Skeletal muscle satellite cell (primary cell): Measurements from ENCODE around the gene LDAF1.
"Not testable (repeated sequence)": the region's sequence is repeated elsewhere in the genome, so short reads cannot be mapped to it uniquely, and the experiment has no call there.

Source experiments
- H3K27me3 ChIP-seq: 2 replicates; pipeline ENCODE4 v1.7.0; 2013; ENCODE audit warnings: low read length; ENCODE audit not compliant: control insufficient read depth, insufficient read depth
- H3K36me3 ChIP-seq: 2 replicates; pipeline ENCODE4 v1.7.0; 2013; ENCODE audit warnings: mild to moderate bottlenecking, control low read depth, low read length; ENCODE audit not compliant: insufficient read depth
- H3K4me1 ChIP-seq: 2 replicates; pipeline ENCODE4 v1.7.0; 2013; ENCODE audit warnings: low read length; ENCODE audit not compliant: control insufficient read depth, insufficient read depth
- H3K4me2 ChIP-seq: 2 replicates; pipeline ENCODE4 v1.7.0; 2013; ENCODE audit warnings: mild to moderate bottlenecking, low read length
- H3K4me3 ChIP-seq: 2 replicates; pipeline ENCODE4 v1.7.0; 2013; ENCODE audit warnings: low read length
- H3K9ac ChIP-seq: 2 replicates; pipeline ENCODE4 v1.7.0; 2013; ENCODE audit warnings: mild to moderate bottlenecking, low read depth, low read length, moderate library complexity
- H3K9me3 ChIP-seq: replicated peaks from 2 replicates; pipeline ENCODE4 v1.7.0; 2013; ENCODE audit warnings: mild to moderate bottlenecking, control low read depth, low read length

The LDAF1 gene

GRCh38 chr16:21150375-21151001 lies 8.0 kb upstream of the LDAF1 start, which contains the start of gene DNAH3:
Gene DNAH3, minus strand, starts transcription at chr16:21150846. Its CDS starts 527 bp downstream, at chr16:21150319.
- Histone ChIP-seq H3K4me1 (no peaks in the 10 kb centered on the region), H3K27me3 (peaks cover 24% of the 10 kb centered on the region), H3K4me2 (no peak within 1 kb of the TSS), H3K36me3 (no peaks in the 10 kb centered on the region), H3K9ac (no peak within 1 kb of the TSS), H3K9me3 (no peaks in the 10 kb centered on the region), H3K4me3 (no peak within 1 kb of the TSS)

- peaks cover 20% of the 10 kb centered on the region for H3K27me3 ChIP-seq
- H3K9me3 ChIP-seq, H3K36me3 ChIP-seq, H3K4me3 ChIP-seq, H3K4me2 ChIP-seq, H3K4me1 ChIP-seq, H3K9ac ChIP-seq: not testable (repeated sequence)
These were observed 6.1 kb upstream of the LDAF1 start for GRCh38 chr16:21152160-21153030.

- not testable (repeated sequence) for H3K4me2 ChIP-seq, H3K9ac ChIP-seq
These were observed 5.2 kb upstream of the LDAF1 start for GRCh38 chr16:21153124-21153729.

GRCh38 chr16:21156011-21156410 lies 2.5 kb upstream of the LDAF1 start:
- H3K4me2 ChIP-seq, H3K9me3 ChIP-seq, H3K36me3 ChIP-seq, H3K27me3 ChIP-seq, H3K4me3 ChIP-seq, H3K9ac ChIP-seq: not testable (repeated sequence)
- peaks cover 21% of the 10 kb centered on the region for H3K4me1 ChIP-seq

More at GRCh38 chr16:21153124-21153729, 5.2 kb upstream of the LDAF1 start:
- H3K4me3 ChIP-seq, H3K9me3 ChIP-seq, H3K36me3 ChIP-seq, H3K4me1 ChIP-seq: not testable (repeated sequence)
- H3K27me3 ChIP-seq = peaks cover 16% of the 10 kb centered on the region

GRCh38 chr16:21156767-21157467 lies 1.6 kb upstream of the LDAF1 start:
- no peaks in the 10 kb centered on the region for H3K27me3 ChIP-seq
- no peaks in the 10 kb centered on the region for H3K36me3 ChIP-seq
- H3K4me1 ChIP-seq = peaks cover 24% of the 10 kb centered on the region
- no peak overlapping the region for H3K4me3 ChIP-seq
- H3K4me2 ChIP-seq = no peak overlapping the region
- no peak overlapping the region for H3K9ac ChIP-seq
- H3K9me3 ChIP-seq = no peaks in the 10 kb centered on the region

- no peaks in the 10 kb centered on the region for H3K27me3 ChIP-seq
- peaks cover 24% of the 10 kb centered on the region for H3K4me1 ChIP-seq
- H3K4me3 ChIP-seq = no peak overlapping the region
- peak overlapping the region; percentile 89 for H3K4me2 ChIP-seq
- H3K9me3 ChIP-seq = no peaks in the 10 kb centered on the region
- peak overlapping the region; percentile 77 for H3K9ac ChIP-seq
- H3K36me3 ChIP-seq = no peaks in the 10 kb centered on the region
These were observed 842 bp upstream of the LDAF1 start for GRCh38 chr16:21157632-21158031.

- Histone ChIP-seq H3K27me3 (no peaks in the 10 kb centered on the region), H3K4me1 (peaks cover 24% of the 10 kb centered on the region), H3K36me3 (peaks cover 6% of the 10 kb centered on the region), H3K4me3 (peak overlapping the region; percentile 92), H3K9me3 (no peaks in the 10 kb centered on the region), H3K4me2 (peak overlapping the region; percentile 89), H3K9ac (peak overlapping the region; percentile 77)
These were observed 942 bp downstream of the LDAF1 start for GRCh38 chr16:21159281-21159951.

- no peak overlapping the region for H3K9ac ChIP-seq
- peaks cover 24% of the 10 kb centered on the region for H3K4me1 ChIP-seq
- no peak overlapping the region for H3K4me3 ChIP-seq
These were observed 1.8 kb downstream of the LDAF1 start for GRCh38 chr16:21160276-21160675.

GRCh38 chr16:21161211-21161610 lies 2.7 kb downstream of the LDAF1 start:
- Histone ChIP-seq H3K4me2 (no peak overlapping the region), H3K36me3 (peaks cover 7% of the 10 kb centered on the region), H3K4me3 (no peak overlapping the region), H3K9me3 (no peaks in the 10 kb centered on the region), H3K9ac (no peak overlapping the region), H3K4me1 (peaks cover 24% of the 10 kb centered on the region), H3K27me3 (no peaks in the 10 kb centered on the region)

More at GRCh38 chr16:21160276-21160675, 1.8 kb downstream of the LDAF1 start:
- Histone ChIP-seq H3K9me3 (no peaks in the 10 kb centered on the region), H3K4me2 (no peak overlapping the region), H3K27me3 (no peaks in the 10 kb centered on the region), H3K36me3 (peaks cover 7% of the 10 kb centered on the region)

- H3K9me3 ChIP-seq = no peaks in the 10 kb centered on the region
- peaks cover 7% of the 10 kb centered on the region for H3K36me3 ChIP-seq
- H3K9ac ChIP-seq = no peak overlapping the region
- H3K4me3 ChIP-seq = no peak overlapping the region
- H3K4me2 ChIP-seq = no peak overlapping the region
- H3K4me1 ChIP-seq = peaks cover 32% of the 10 kb centered on the region
- H3K27me3 ChIP-seq = no peaks in the 10 kb centered on the region
These were observed 4.2 kb downstream of the LDAF1 start for GRCh38 chr16:21162661-21163151.
